Measurements from ENCODE around the gene TMEM87B. TPM values are rescaled to one million over a fixed set of nuclear protein-coding genes. Genes with fewer than 3 reads are reported as not detected.

The TMEM87B gene
- total RNA-seq, 4 donors from 2014 or later = 21.9 to 74.5 (median 60.7) TPM

DNA sequence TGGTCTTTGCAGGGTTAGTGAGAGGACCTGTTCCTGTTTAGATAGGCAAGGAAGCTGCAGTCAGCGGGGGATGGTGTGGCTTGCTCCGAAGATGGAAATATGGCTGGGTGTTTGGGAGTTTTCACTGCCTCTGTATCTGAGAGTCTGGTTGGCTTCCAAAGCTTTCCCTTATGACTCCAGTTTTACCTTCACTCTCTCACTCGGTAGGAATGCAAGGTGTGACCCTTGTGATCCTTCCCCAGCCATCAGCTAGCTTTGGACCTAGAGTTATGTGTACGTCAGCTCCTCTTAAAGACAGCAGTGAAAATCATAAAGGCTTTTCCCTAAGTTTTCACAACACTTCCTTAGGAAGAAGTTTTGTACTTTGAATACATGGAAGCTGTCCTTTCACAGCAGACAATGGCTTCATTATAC lies 35.5 kb upstream of the TMEM87B start:
- Histone ChIP-seq H3K9me3 (no peaks in the 10 kb centered on the region), H3K36me3 (no peaks in the 10 kb centered on the region), H3K4me1 (no peaks in the 10 kb centered on the region), H3K27ac (no peak overlapping the region), H3K4me3 (no peak overlapping the region), H3K27me3 (no peaks in the 10 kb centered on the region)
- intact Hi-C loops (cut with DNase I; ENCODE audit: low total_unique reads) = no loop called here
- no peak for DNase-seq
- in situ Hi-C loops (cut with MboI; ENCODE audit: low pct_ligation_motif_present in 1 of 4, low pct_unique_long_range_greater_than_20kb in 1 of 4, low sequenced_read_pairs in 3 of 4) = no loop called here
- 47% methylated on average over 4 of the region's 4 CpGs; no CpG with 5 or more reads in 1 of the 2 donors for WGBS, 2 donors (ENCODE audit: low coverage in 1 of 2)
- TF ChIP-seq EP300 (IDR thresholded peaks at IDR 0.05; ENCODE audit: low read depth) = no peak
- no peak for TF ChIP-seq POLR2A (IDR thresholded peaks at IDR 0.05)
- TF ChIP-seq, protein P1, sequence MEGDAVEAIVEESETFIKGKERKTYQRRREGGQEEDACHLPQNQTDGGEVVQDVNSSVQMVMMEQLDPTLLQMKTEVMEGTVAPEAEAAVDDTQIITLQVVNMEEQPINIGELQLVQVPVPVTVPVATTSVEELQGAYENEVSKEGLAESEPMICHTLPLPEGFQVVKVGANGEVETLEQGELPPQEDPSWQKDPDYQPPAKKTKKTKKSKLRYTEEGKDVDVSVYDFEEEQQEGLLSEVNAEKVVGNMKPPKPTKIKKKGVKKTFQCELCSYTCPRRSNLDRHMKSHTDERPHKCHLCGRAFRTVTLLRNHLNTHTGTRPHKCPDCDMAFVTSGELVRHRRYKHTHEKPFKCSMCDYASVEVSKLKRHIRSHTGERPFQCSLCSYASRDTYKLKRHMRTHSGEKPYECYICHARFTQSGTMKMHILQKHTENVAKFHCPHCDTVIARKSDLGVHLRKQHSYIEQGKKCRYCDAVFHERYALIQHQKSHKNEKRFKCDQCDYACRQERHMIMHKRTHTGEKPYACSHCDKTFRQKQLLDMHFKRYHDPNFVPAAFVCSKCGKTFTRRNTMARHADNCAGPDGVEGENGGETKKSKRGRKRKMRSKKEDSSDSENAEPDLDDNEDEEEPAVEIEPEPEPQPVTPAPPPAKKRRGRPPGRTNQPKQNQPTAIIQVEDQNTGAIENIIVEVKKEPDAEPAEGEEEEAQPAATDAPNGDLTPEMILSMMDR (IDR thresholded peaks at IDR 0.05) = no peak
- no peak for TF ChIP-seq POLR2AphosphoS5 (IDR thresholded peaks at IDR 0.05)

DNA sequence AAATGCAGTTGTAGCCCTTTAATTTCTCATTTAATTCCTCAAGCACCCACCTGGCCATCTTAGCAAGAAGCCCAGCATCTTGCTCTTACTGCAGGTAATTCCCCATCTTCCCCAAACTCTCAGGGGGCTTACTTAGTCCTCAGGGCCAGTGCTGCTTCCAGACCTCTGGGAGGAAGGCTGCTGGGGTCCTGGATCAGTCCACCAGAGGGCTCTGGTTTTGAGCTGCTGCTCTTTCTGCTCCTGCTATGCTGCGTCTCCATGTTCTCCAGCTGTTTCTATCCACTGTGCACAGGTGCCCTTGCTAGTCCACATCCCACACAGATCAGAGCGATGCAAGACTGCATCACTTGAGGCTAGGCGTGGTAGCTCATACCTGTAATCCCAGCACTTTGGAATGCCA lies 34.5 kb upstream of the TMEM87B start:
- H3K4me3 ChIP-seq = no peak overlapping the region
- DNase-seq = no peak
- H3K27ac ChIP-seq = no peak overlapping the region
- H3K4me1 ChIP-seq = no peaks in the 10 kb centered on the region
- no peak for TF ChIP-seq POLR2A (IDR thresholded peaks at IDR 0.05)
- TF ChIP-seq, protein P1 (IDR thresholded peaks at IDR 0.05) = no peak
- TF ChIP-seq EP300 (IDR thresholded peaks at IDR 0.05; ENCODE audit: low read depth) = no peak
- no peak for TF ChIP-seq POLR2AphosphoS5 (IDR thresholded peaks at IDR 0.05)
- in situ Hi-C loops (cut with MboI; ENCODE audit: low pct_ligation_motif_present in 1 of 4, low pct_unique_long_range_greater_than_20kb in 1 of 4, low sequenced_read_pairs in 3 of 4) = no loop called here
- H3K9me3 ChIP-seq = no peaks in the 10 kb centered on the region
- 80 to 88% methylated on average over 2 to 3 of the region's 3 CpGs for WGBS, 2 donors (ENCODE audit: low coverage in 1 of 2)
- intact Hi-C loops (cut with DNase I; ENCODE audit: low total_unique reads) = no loop called here
- H3K27me3 ChIP-seq = no peaks in the 10 kb centered on the region
- H3K36me3 ChIP-seq = no peaks in the 10 kb centered on the region

DNA sequence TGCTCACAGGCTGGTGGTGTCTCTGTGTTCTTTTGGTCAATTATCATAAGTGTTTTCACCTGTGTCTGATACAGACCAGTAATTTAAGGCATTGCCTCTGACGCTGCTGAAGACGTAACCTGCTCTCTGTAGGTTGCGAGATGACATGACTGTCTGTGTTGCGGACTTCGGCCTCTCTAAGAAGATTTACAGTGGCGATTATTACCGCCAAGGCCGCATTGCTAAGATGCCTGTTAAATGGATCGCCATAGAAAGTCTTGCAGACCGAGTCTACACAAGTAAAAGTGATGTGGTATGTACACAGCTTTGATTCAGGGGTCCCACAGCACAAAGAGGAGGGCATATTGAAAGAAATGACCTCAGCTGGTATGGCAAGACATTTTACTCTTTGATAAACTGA lies 33.8 kb upstream of the TMEM87B start:
- DNase-seq = no peak
- Histone ChIP-seq H3K27me3 (no peaks in the 10 kb centered on the region), H3K4me3 (no peak overlapping the region), H3K9me3 (no peaks in the 10 kb centered on the region), H3K27ac (no peak overlapping the region), H3K4me1 (no peaks in the 10 kb centered on the region), H3K36me3 (no peaks in the 10 kb centered on the region)
- intact Hi-C loops (cut with DNase I; ENCODE audit: low total_unique reads) = no loop called here
- in situ Hi-C loops (cut with MboI; ENCODE audit: low pct_ligation_motif_present in 1 of 4, low pct_unique_long_range_greater_than_20kb in 1 of 4, low sequenced_read_pairs in 3 of 4) = no loop called here
- TF ChIP-seq POLR2AphosphoS5 (IDR thresholded peaks at IDR 0.05) (no peak), POLR2A (IDR thresholded peaks at IDR 0.05) (no peak), EP300 (IDR thresholded peaks at IDR 0.05; ENCODE audit: low read depth) (no peak)
- TF ChIP-seq, protein P1 (IDR thresholded peaks at IDR 0.05) = no peak
- 90 to 93% methylated on average over 3 to 10 of the region's 10 CpGs for WGBS, 2 donors (ENCODE audit: low coverage in 1 of 2)

DNA sequence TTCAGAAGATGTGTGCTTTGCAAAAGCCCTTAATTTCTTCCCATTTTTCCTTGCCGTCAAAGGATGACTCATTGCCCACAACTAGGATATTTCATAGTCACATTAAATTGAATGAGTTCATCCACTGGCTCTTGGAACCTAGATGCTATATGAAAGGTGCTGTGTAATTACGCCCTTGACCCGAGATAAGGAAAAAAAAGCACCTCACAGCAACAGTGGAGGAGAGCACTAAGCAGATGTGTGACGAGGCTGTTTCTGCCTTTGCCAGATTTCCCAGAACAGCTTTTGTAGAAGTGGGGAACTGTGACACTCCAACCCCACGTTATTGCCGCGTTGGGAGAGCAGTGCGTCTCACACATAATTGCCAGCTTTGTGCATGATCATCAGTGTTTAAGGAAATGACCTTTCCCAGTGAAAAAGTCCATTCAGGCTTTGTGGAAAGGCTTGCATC lies 33.3 kb upstream of the TMEM87B start:
- 73 to 84% methylated on average over 4 to 8 of the region's 8 CpGs for WGBS, 2 donors (ENCODE audit: low coverage in 1 of 2)
- Histone ChIP-seq H3K27ac (no peak overlapping the region), H3K27me3 (no peaks in the 10 kb centered on the region), H3K4me1 (no peaks in the 10 kb centered on the region), H3K4me3 (no peak overlapping the region), H3K36me3 (no peaks in the 10 kb centered on the region), H3K9me3 (no peaks in the 10 kb centered on the region)
- in situ Hi-C loops (cut with MboI; ENCODE audit: low pct_ligation_motif_present in 1 of 4, low pct_unique_long_range_greater_than_20kb in 1 of 4, low sequenced_read_pairs in 3 of 4) (no loop called here), intact Hi-C loops (cut with DNase I; ENCODE audit: low total_unique reads) (no loop called here)
- TF ChIP-seq EP300 (IDR thresholded peaks at IDR 0.05; ENCODE audit: low read depth) (no peak), POLR2AphosphoS5 (IDR thresholded peaks at IDR 0.05) (no peak), POLR2A (IDR thresholded peaks at IDR 0.05) (no peak)
- TF ChIP-seq, protein P1 (IDR thresholded peaks at IDR 0.05) = no peak
- DNase-seq = no peak

Measured in transverse colon (tissue), 4 donors.